GM12878 (cell line): ENCODE measurements around the gene SGCD. TPM values are rescaled to one million over a fixed set of nuclear protein-coding genes. Genes with fewer than 3 reads are reported as not detected.

Experiments used
- ATAC-seq: fragments of 200-7000 bp; cut with Tn5 transposase; 3 replicates; pipeline ENCODE4 v1.9.1; 2020; ENCODE audit warnings: mild to moderate bottlenecking, moderate library complexity
- BruUV-seq: library from RNA; stranded (reverse); fragments of 400-500 nt; replicated peaks from 2 replicates; lab custom pipeline; 2021; lab: Mats Ljungman, UMichigan
- CTCF ChIA-PET: fragments of 300-600 bp; sonication (Branson Sonifier 250); formaldehyde crosslinking; extraction: SDS; loops from one replicate; lab custom pipeline; 2021; ENCODE audit warnings: inconsistent platforms; lab: Yijun Ruan, JAX
- POLR2A ChIA-PET: fragments of 350-600 bp; formaldehyde crosslinking; extraction: SDS; loops from one replicate; lab custom pipeline; 2021; ENCODE audit warnings: inconsistent platforms; lab: Charles Lee
- RAD21 ChIA-PET: fragments of 300-600 bp; sonication (Branson Sonifier 250); formaldehyde crosslinking; loops from one replicate; lab custom pipeline; 2023; ENCODE audit warnings: antibody characterized with exemption; ENCODE audit not compliant: unreplicated experiment; lab: Charles Lee
- SMC1A ChIA-PET: fragments of 300-600 bp; sonication (Branson Sonifier 250); formaldehyde crosslinking; loops from one replicate; lab custom pipeline; 2023; ENCODE audit not compliant: unreplicated experiment, uncharacterized antibody; lab: Charles Lee
- DNase-seq: peaks from one replicate; pipeline ENCODE4 v3.0.0-alpha.2; 2011; ENCODE audit warnings: low read depth, low spot score
- FAIRE-seq: peaks from 3 replicates; lab custom pipeline; 2011; peaks lifted over from hg19 to GRCh38; lab: Jason Lieb, UNC
- H2AFZ ChIP-seq: 2 replicates; pipeline ENCODE4 v1.6.0; 2011; ENCODE audit warnings: low read depth, low read length, control low read depth; ENCODE audit not compliant: control insufficient read depth
- H3K27ac ChIP-seq: 2 replicates; pipeline ENCODE4 v1.5.1; 2011; ENCODE audit warnings: control low read depth; ENCODE audit not compliant: control insufficient read depth, insufficient read depth
- H3K27me3 ChIP-seq, 2 experiments: replicated peaks in 1 of 2; 2 replicates each; pipeline versions ENCODE4 v1.6.0 to v1.6.1; 2011; ENCODE audit warnings: low read length in 1 of 2; ENCODE audit not compliant: control insufficient read depth in 2 of 2, insufficient read depth in 2 of 2
- H3K36me3 ChIP-seq, 2 experiments: 2 replicates each; pipeline ENCODE4 v1.5.1; 2011; ENCODE audit warnings: low read length in 1 of 2; ENCODE audit not compliant: control insufficient read depth in 2 of 2, insufficient read depth in 2 of 2
- H3K4me1 ChIP-seq: 2 replicates; pipeline ENCODE4 v1.6.1; 2011; ENCODE audit warnings: mild to moderate bottlenecking, low read length, moderate library complexity, mixed read lengths; ENCODE audit not compliant: control insufficient read depth, insufficient read depth
- H3K4me2 ChIP-seq: 2 replicates; pipeline ENCODE4 v1.6.0; 2011; ENCODE audit warnings: control low read depth; ENCODE audit not compliant: control insufficient read depth, insufficient read depth
- H3K4me3 ChIP-seq: fragments of 200-600 bp; sonication (generic); 2 replicates; pipeline ENCODE4 v1.5.1; 2016
- H3K79me2 ChIP-seq: 2 replicates; pipeline ENCODE4 v1.6.0; 2011; ENCODE audit warnings: low read length; ENCODE audit not compliant: control insufficient read depth, insufficient read depth
- H3K9ac ChIP-seq: 2 replicates; pipeline ENCODE4 v1.8.0; 2011; ENCODE audit warnings: low read length, control low read depth, mixed read lengths; ENCODE audit not compliant: control insufficient read depth, insufficient read depth
- H3K9me3 ChIP-seq: replicated peaks from 3 replicates; pipeline ENCODE4 v1.5.1; 2011; ENCODE audit warnings: mild to moderate bottlenecking, low read length; ENCODE audit not compliant: control insufficient read depth, insufficient read depth
- H4K20me1 ChIP-seq: 2 replicates; pipeline ENCODE4 v1.6.0; 2011; ENCODE audit not compliant: control insufficient read depth, insufficient read depth
- BRCA1 ChIP-seq: IDR thresholded peaks from 2 replicates; pipeline ENCODE4 v1.6.1; 2011; ENCODE audit warnings: low read depth, low read length, improper control_type of control experiment
- CHD2 ChIP-seq: IDR thresholded peaks from 2 replicates; pipeline ENCODE4 v1.6.1; 2011; ENCODE audit warnings: low read depth, low read length, improper control_type of control experiment, borderline replicate concordance
- ETV6 ChIP-seq, 2 experiments: fragments of 450-650 bp in 1 of 2; IDR thresholded peaks in 1 of 2; conservative IDR thresholded peaks in 1 of 2; 2 replicates each; pipeline ENCODE4 v1.6.1; 2014; ENCODE audit warnings: antibody characterized with exemption in 1 of 2, borderline replicate concordance in 1 of 2, low read depth in 1 of 2, mild to moderate bottlenecking in 1 of 2, moderate library complexity in 1 of 2
- EZH2 ChIP-seq: IDR thresholded peaks from 2 replicates; pipeline ENCODE4 v1.6.1; 2012; ENCODE audit warnings: low read depth, mild to moderate bottlenecking, control low read depth, inconsistent platforms, low read length, borderline replicate concordance; ENCODE audit not compliant: control insufficient read depth
- MEF2A ChIP-seq: IDR thresholded peaks from 2 replicates; pipeline ENCODE4 v1.6.1; 2011; ENCODE audit warnings: low read depth, mild to moderate bottlenecking, low read length, moderate library complexity; ENCODE audit not compliant: insufficient read depth
- POLR2A ChIP-seq: IDR thresholded peaks from 2 replicates; pipeline ENCODE4 v1.6.1; 2011; ENCODE audit warnings: low read depth, mild to moderate bottlenecking, low read length
- SRF ChIP-seq, 2 experiments: IDR thresholded peaks; 2 replicates each; pipeline ENCODE4 v1.6.1; 2011; ENCODE audit warnings: low read depth in 2 of 2, low read length in 2 of 2, mild to moderate bottlenecking in 1 of 2, moderate library complexity in 1 of 2
- TARDBP ChIP-seq: IDR thresholded peaks from 2 replicates; pipeline ENCODE4 v1.6.1; 2016; ENCODE audit warnings: borderline replicate concordance
- TCF12 ChIP-seq: IDR thresholded peaks from 2 replicates; pipeline ENCODE4 v1.6.1; 2011; ENCODE audit warnings: low read depth, mild to moderate bottlenecking, low read length
- TCF7 ChIP-seq: IDR thresholded peaks from 2 replicates; pipeline ENCODE4 v1.6.1; 2014; ENCODE audit warnings: antibody characterized with exemption, borderline replicate concordance
- ZBED1 ChIP-seq: IDR thresholded peaks from 2 replicates; pipeline ENCODE4 v1.6.1; 2016; ENCODE audit warnings: borderline replicate concordance
- ZNF207 ChIP-seq: fragments of 450-650 bp; IDR thresholded peaks from 2 replicates; pipeline ENCODE4 v1.6.1; 2014; ENCODE audit warnings: antibody characterized with exemption, mild to moderate bottlenecking, borderline replicate concordance
- ZSCAN29 ChIP-seq: fragments of 450-650 bp; IDR thresholded peaks from 2 replicates; pipeline ENCODE4 v1.6.1; 2017; ENCODE audit warnings: mild to moderate bottlenecking, moderate library complexity
- WGBS: methylation state at CpG from one replicate; pipeline ENCODE4 v1.1.6; 2016; ENCODE audit warnings: low lambda C conversion rate; ENCODE audit not compliant: insufficient replicate concordance, insufficient coverage; ENCODE audit errors: missing lambda C conversion rate; 5-methylcytosine and 5-hydroxymethylcytosine counted together
- in situ Hi-C: fragments of 300-500 bp; cut with MboI; formaldehyde crosslinking; loops from 9 replicates; pipeline ENCODE4 v1.14.3; 2018; ENCODE audit warnings: mixed read lengths
- intact Hi-C: fragments of 100-400 bp; cut with micrococcal nuclease; formaldehyde crosslinking; loops from one replicate; pipeline ENCODE4 v1.14.2; 2022; ENCODE audit not compliant: unreplicated experiment
- polyA plus RNA-seq, 11 experiments: library from polyadenylated mRNA; depleted of rRNA in 4 of 11; unstranded in 6 of 11; stranded (reverse) in 5 of 11; fragments of >200 nt; fragmentation: Nextera tagmentation in 4 of 11; fragmentation: Illumina TruSeq in 1 of 11; extraction: Ambion mirVana in 4 of 11; extraction: Trizol in 1 of 11; gene quantifications; 1 replicate in 1 of 11; 2 replicates in 10 of 11; pipeline versions ENCODE4 v1.2.1 to v1.2.3, GENCODE V29; 2011 to 2016; ENCODE audit warnings: inconsistent platforms in 2 of 11, missing spikeins in 2 of 11, low read depth in 1 of 11
- total RNA-seq, 4 experiments: library from RNA; depleted of rRNA in 3 of 4; stranded (reverse); fragments of >200 nt in 3 of 4; fragmentation: Illumina TruSeq in 1 of 4; extraction: Trizol in 1 of 4; gene quantifications; 2 replicates each; pipeline versions ENCODE4 v1.2.1 to v1.2.3, GENCODE V29; 2013 to 2021
- TF ChIP-seq, protein P1 (sequence below): fragments of 450-650 bp; IDR thresholded peaks from 2 replicates; pipeline ENCODE4 v1.6.1; 2018; ENCODE audit warnings: borderline replicate concordance, mild to moderate bottlenecking; ENCODE audit not compliant: partially characterized antibody
- TF ChIP-seq, protein P2 (sequence below): fragments of 450-650 bp; formaldehyde crosslinking; IDR thresholded peaks from 2 replicates; pipeline ENCODE4 v1.5.0; 2022; ENCODE audit warnings: mild to moderate bottlenecking, missing genetic modification characterization
- TF ChIP-seq, protein P3 (sequence below): IDR thresholded peaks from 2 replicates; pipeline ENCODE4 v1.6.1; 2011; ENCODE audit warnings: low read depth, low read length, improper control_type of control experiment, borderline replicate concordance
- TF ChIP-seq, protein P4 (sequence below): IDR thresholded peaks from 2 replicates; pipeline ENCODE4 v1.6.1; 2011; ENCODE audit warnings: borderline replicate concordance, low read depth, mild to moderate bottlenecking, moderate library complexity, mixed read lengths, low read length; ENCODE audit not compliant: insufficient read depth; ENCODE audit errors: extremely low read length

SGCD gene
- total and polyA plus RNA-seq, 10 of the 15 experiments (the other 5 are each of a cell fraction or from before 2014, with no cell fraction given), result 0.06 TPM; not detected in 9

DNA sequence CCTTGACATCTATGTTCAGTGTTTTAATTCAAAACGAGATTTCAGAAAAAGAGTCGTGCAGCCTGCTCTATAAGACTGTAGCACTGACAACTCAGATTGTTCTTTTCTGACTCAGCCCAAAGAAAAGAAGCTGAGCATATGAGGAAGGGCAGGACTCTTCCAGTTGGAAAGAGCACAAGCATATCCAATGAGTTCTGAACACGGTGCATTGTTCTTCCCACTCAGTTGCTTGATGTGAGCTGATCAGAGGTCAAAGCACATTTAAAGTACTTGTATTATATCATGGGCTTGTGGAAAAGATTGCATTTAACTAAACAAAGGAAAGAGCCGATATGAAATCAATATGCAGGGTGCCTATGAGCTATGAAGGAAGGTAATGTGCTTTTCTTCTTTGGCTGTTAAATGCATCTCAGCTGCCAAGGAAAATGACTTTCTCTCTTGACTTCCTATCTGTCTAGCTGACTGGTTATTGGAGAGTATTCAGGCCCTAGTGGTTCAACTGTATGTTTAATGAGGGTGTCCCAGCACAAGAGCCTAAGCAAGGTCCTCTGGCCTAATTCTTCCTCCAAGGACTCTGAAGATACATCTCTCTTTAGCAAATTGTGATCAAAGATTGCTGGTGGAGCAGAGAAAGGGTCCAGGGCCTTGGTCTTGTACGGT lies 296.5 kb downstream of the SGCD start:
- POLR2A ChIA-PET, result no interaction called here
- no peaks in the 10 kb centered on the region; a peak in 1 of 4 replicates for H3K27me3 ChIP-seq
- BruUV-seq, result no TSS peak
- in situ Hi-C loops (no loop called here), intact Hi-C loops (no loop called here)
- H3K4me1 ChIP-seq, result no peaks in the 10 kb centered on the region
- H3K9ac ChIP-seq, result no peak overlapping the region
- no peaks in the 10 kb centered on the region for H3K9me3 ChIP-seq
- no peak overlapping the region for H3K4me3 ChIP-seq
- SMC1A ChIA-PET, result no interaction called here
- no peaks in the 10 kb centered on the region for H3K36me3 ChIP-seq
- 4% methylated on average over 5 of the region's 5 CpGs for WGBS
- no peaks in the 10 kb centered on the region for H4K20me1 ChIP-seq
- RAD21 ChIA-PET, result no interaction called here
- no peak overlapping the region for H3K4me2 ChIP-seq
- no peak for FAIRE-seq
- CTCF ChIA-PET, result no interaction called here
- no peak overlapping the region for H2AFZ ChIP-seq
- H3K79me2 ChIP-seq, result no peaks in the 10 kb centered on the region
- ATAC-seq, result no peak
- no peak for TF ChIP-seq TARDBP
- no peak for TF ChIP-seq ZNF207
- TF ChIP-seq, protein P1, sequence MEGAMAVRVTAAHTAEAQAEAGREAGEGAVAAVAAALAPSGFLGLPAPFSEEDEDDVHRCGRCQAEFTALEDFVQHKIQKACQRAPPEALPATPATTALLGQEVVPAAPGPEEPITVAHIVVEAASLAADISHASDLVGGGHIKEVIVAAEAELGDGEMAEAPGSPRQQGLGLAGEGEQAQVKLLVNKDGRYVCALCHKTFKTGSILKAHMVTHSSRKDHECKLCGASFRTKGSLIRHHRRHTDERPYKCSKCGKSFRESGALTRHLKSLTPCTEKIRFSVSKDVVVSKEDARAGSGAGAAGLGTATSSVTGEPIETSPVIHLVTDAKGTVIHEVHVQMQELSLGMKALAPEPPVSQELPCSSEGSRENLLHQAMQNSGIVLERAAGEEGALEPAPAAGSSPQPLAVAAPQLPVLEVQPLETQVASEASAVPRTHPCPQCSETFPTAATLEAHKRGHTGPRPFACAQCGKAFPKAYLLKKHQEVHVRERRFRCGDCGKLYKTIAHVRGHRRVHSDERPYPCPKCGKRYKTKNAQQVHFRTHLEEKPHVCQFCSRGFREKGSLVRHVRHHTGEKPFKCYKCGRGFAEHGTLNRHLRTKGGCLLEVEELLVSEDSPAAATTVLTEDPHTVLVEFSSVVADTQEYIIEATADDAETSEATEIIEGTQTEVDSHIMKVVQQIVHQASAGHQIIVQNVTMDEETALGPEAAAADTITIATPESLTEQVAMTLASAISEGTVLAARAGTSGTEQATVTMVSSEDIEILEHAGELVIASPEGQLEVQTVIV, result no peak
- TF ChIP-seq ZSCAN29, result no peak
- TF ChIP-seq, protein P2, sequence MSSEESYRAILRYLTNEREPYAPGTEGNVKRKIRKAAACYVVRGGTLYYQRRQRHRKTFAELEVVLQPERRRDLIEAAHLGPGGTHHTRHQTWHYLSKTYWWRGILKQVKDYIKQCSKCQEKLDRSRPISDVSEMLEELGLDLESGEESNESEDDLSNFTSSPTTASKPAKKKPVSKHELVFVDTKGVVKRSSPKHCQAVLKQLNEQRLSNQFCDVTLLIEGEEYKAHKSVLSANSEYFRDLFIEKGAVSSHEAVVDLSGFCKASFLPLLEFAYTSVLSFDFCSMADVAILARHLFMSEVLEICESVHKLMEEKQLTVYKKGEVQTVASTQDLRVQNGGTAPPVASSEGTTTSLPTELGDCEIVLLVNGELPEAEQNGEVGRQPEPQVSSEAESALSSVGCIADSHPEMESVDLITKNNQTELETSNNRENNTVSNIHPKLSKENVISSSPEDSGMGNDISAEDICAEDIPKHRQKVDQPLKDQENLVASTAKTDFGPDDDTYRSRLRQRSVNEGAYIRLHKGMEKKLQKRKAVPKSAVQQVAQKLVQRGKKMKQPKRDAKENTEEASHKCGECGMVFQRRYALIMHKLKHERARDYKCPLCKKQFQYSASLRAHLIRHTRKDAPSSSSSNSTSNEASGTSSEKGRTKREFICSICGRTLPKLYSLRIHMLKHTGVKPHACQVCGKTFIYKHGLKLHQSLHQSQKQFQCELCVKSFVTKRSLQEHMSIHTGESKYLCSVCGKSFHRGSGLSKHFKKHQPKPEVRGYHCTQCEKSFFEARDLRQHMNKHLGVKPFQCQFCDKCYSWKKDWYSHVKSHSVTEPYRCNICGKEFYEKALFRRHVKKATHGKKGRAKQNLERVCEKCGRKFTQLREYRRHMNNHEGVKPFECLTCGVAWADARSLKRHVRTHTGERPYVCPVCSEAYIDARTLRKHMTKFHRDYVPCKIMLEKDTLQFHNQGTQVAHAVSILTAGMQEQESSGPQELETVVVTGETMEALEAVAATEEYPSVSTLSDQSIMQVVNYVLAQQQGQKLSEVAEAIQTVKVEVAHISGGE, result no peak
- no peak for TF ChIP-seq EZH2
- TF ChIP-seq BRCA1, result no peak
- no peak for TF ChIP-seq SRF (IDR thresholded peaks at IDR 0.05; ENCODE audit: low read depth in 2 of 2, low read length in 2 of 2)
- no peak for TF ChIP-seq TCF7
- TF ChIP-seq, protein P3, sequence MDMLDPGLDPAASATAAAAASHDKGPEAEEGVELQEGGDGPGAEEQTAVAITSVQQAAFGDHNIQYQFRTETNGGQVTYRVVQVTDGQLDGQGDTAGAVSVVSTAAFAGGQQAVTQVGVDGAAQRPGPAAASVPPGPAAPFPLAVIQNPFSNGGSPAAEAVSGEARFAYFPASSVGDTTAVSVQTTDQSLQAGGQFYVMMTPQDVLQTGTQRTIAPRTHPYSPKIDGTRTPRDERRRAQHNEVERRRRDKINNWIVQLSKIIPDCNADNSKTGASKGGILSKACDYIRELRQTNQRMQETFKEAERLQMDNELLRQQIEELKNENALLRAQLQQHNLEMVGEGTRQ, result no peak
- TF ChIP-seq ETV6 (conservative IDR thresholded peaks at IDR 0.05 in 1 of 2, IDR thresholded peaks at IDR 0.05 in 1 of 2; ENCODE audit: borderline replicate concordance in 1 of 2, low read depth in 1 of 2), result no peak
- TF ChIP-seq POLR2A, result no peak
- TF ChIP-seq, protein P4, sequence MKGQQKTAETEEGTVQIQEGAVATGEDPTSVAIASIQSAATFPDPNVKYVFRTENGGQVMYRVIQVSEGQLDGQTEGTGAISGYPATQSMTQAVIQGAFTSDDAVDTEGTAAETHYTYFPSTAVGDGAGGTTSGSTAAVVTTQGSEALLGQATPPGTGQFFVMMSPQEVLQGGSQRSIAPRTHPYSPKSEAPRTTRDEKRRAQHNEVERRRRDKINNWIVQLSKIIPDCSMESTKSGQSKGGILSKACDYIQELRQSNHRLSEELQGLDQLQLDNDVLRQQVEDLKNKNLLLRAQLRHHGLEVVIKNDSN, result no peak
- TF ChIP-seq ZBED1, result no peak
- TF ChIP-seq TCF12, result no peak
- TF ChIP-seq CHD2, result no peak
- no peak for TF ChIP-seq MEF2A
- no peak overlapping the region for H3K27ac ChIP-seq
- DNase-seq, result no peak
